ENCODE results near the gene FXYD6. TPM values are rescaled to one million over a fixed set of nuclear protein-coding genes. Genes with fewer than 3 reads are reported as not detected.
A peak's percentile ranks its signal among the peaks of the same experiment; 100 is the strongest.
"Not testable (repeated sequence)": the region's sequence is repeated elsewhere in the genome, so short reads cannot be mapped to it uniquely, and the experiment has no call there.

The FXYD6 gene
- total RNA-seq, 2 experiments from 2014 or later, result 0.24 TPM; not detected in 1

- H3K4me3 Mint-ChIP-seq; H3K36me3 Mint-ChIP-seq (ENCODE audit: low read depth); POLR2A ChIA-PET; H3K27ac Mint-ChIP-seq; DNase-seq; ATAC-seq; H3K9me3 Mint-ChIP-seq (ENCODE audit: insufficient read depth): not testable (repeated sequence)
- CTCF ChIA-PET, result interaction anchor here (0.8 to 1.7 kb wide), 2 partner anchors 21 to 57 kb away, joined by 3 to 9 read pairs; no protein-coding TSS in a partner anchor
- H3K27me3 Mint-ChIP-seq (ENCODE audit: low read depth), result peaks cover 26% of the 10 kb centered on the region
- peaks cover 22% of the 10 kb centered on the region for H3K4me1 Mint-ChIP-seq (ENCODE audit: low read depth)
Observed at GRCh38 chr11:117865546-117865945, 10.9 kb downstream of the FXYD6 start.

GRCh38 chr11:117863383-117863782 is 13.1 kb downstream of the FXYD6 start:
- no peaks in the 10 kb centered on the region for H3K9me3 Mint-ChIP-seq (ENCODE audit: insufficient read depth)
- no peak for DNase-seq
- no peaks in the 10 kb centered on the region for H3K36me3 Mint-ChIP-seq (ENCODE audit: low read depth)
- H3K4me3 Mint-ChIP-seq, result no peak overlapping the region
- no peak for ATAC-seq
- ChIA-PET CTCF (interaction anchor here (1.5 to 3.9 kb wide), 2 partner anchors 11 to 84 kb away, joined by 3 to 21 read pairs; no protein-coding TSS in a partner anchor), POLR2A (no interaction called here)
- no peak overlapping the region for H3K27ac Mint-ChIP-seq
- H3K27me3 Mint-ChIP-seq (ENCODE audit: low read depth), result peaks cover 26% of the 10 kb centered on the region
- H3K4me1 Mint-ChIP-seq (ENCODE audit: low read depth), result peaks cover 22% of the 10 kb centered on the region

GRCh38 chr11:117862753-117863152 is 13.7 kb downstream of the FXYD6 start:
- CTCF ChIA-PET, result interaction anchor here (1.5 to 3.9 kb wide), 2 partner anchors 10 to 84 kb away, joined by 3 to 21 read pairs; no protein-coding TSS in a partner anchor
- no peak overlapping the region for H3K4me3 Mint-ChIP-seq

GRCh38 chr11:117862019-117862725 is 14.3 kb downstream of the FXYD6 start:
- Mint-ChIP-seq H3K27me3 (ENCODE audit: low read depth) (peaks cover 19% of the 10 kb centered on the region), H3K9me3 (ENCODE audit: insufficient read depth) (no peaks in the 10 kb centered on the region), H3K27ac (peak overlapping the region; percentile 53), H3K4me1 (ENCODE audit: low read depth) (peaks cover 22% of the 10 kb centered on the region), H3K36me3 (ENCODE audit: low read depth) (no peaks in the 10 kb centered on the region), H3K4me3 (no peak overlapping the region)
- POLR2A ChIA-PET, result interaction anchor here (0.6 kb wide), 1 partner anchor 1048 kb away, joined by 3 read pairs; no protein-coding TSS in a partner anchor
- CTCF ChIA-PET, result interaction anchor here (1.5 to 3.9 kb wide), 3 partner anchors 10 to 85 kb away, joined by 3 to 21 read pairs (median 9); no protein-coding TSS in a partner anchor
- no peak for ATAC-seq
- no peak for DNase-seq

More at GRCh38 chr11:117862753-117863152, 13.7 kb downstream of the FXYD6 start:
- POLR2A ChIA-PET, result no interaction called here
- H3K36me3 Mint-ChIP-seq (ENCODE audit: low read depth), result no peaks in the 10 kb centered on the region
- ATAC-seq, result no peak
- peaks cover 24% of the 10 kb centered on the region for H3K27me3 Mint-ChIP-seq (ENCODE audit: low read depth)
- no peaks in the 10 kb centered on the region for H3K9me3 Mint-ChIP-seq (ENCODE audit: insufficient read depth)
- H3K4me1 Mint-ChIP-seq (ENCODE audit: low read depth), result peaks cover 22% of the 10 kb centered on the region
- DNase-seq, result no peak
- H3K27ac Mint-ChIP-seq, result peak overlapping the region; percentile 26

- Mint-ChIP-seq H3K4me1 (ENCODE audit: low read depth) (peaks cover 22% of the 10 kb centered on the region), H3K27ac (peak overlapping the region; percentile 53), H3K36me3 (ENCODE audit: low read depth) (no peaks in the 10 kb centered on the region), H3K9me3 (ENCODE audit: insufficient read depth) (no peaks in the 10 kb centered on the region), H3K4me3 (no peak overlapping the region), H3K27me3 (ENCODE audit: low read depth) (peaks cover 18% of the 10 kb centered on the region)
- POLR2A ChIA-PET, result interaction anchor here (0.6 kb wide), 1 partner anchor 1049 kb away, joined by 3 read pairs; no protein-coding TSS in a partner anchor
- peak; percentile 16 for DNase-seq
- ATAC-seq, result no peak
- CTCF ChIA-PET, result interaction anchor here (0.5 to 3.9 kb wide), 5 partner anchors 11 to 86 kb away, joined by 3 to 21 read pairs (median 4); no protein-coding TSS in a partner anchor
Observed at GRCh38 chr11:117861151-117862018, 15.1 kb downstream of the FXYD6 start.

- ATAC-seq (no peak), DNase-seq (no peak)
- Mint-ChIP-seq H3K27me3 (ENCODE audit: low read depth) (peaks cover 17% of the 10 kb centered on the region), H3K36me3 (ENCODE audit: low read depth) (no peaks in the 10 kb centered on the region), H3K27ac (no peak overlapping the region), H3K4me1 (ENCODE audit: low read depth) (peaks cover 22% of the 10 kb centered on the region), H3K9me3 (ENCODE audit: insufficient read depth) (no peaks in the 10 kb centered on the region), H3K4me3 (no peak overlapping the region)
- POLR2A ChIA-PET, result no interaction called here
- CTCF ChIA-PET, result interaction anchor here (1.4 to 3.9 kb wide), 3 partner anchors 17 to 193 kb away, joined by 4 to 21 read pairs (median 4); no protein-coding TSS in a partner anchor
Observed at GRCh38 chr11:117860139-117860538, 16.3 kb downstream of the FXYD6 start.

- POLR2A ChIA-PET, result no interaction called here
- peak; percentile 6 for DNase-seq
- H3K4me3 Mint-ChIP-seq, result no peak overlapping the region
- no peak overlapping the region for H3K27ac Mint-ChIP-seq
- CTCF ChIA-PET, result interaction anchor here (1.4 to 3.9 kb wide), 3 partner anchors 17 to 193 kb away, joined by 4 to 21 read pairs (median 4); no protein-coding TSS in a partner anchor
- peaks cover 17% of the 10 kb centered on the region for H3K27me3 Mint-ChIP-seq (ENCODE audit: low read depth)
- H3K4me1 Mint-ChIP-seq (ENCODE audit: low read depth), result peaks cover 22% of the 10 kb centered on the region
- no peaks in the 10 kb centered on the region for H3K36me3 Mint-ChIP-seq (ENCODE audit: low read depth)
- ATAC-seq, result no peak
- H3K9me3 Mint-ChIP-seq (ENCODE audit: insufficient read depth), result no peaks in the 10 kb centered on the region
Observed at GRCh38 chr11:117859488-117860112, 16.9 kb downstream of the FXYD6 start.

GRCh38 chr11:117859061-117859460 is 17.4 kb downstream of the FXYD6 start:
- Mint-ChIP-seq H3K4me3 (no peak overlapping the region), H3K27ac (no peak overlapping the region), H3K36me3 (ENCODE audit: low read depth) (no peaks in the 10 kb centered on the region), H3K9me3 (ENCODE audit: insufficient read depth) (no peaks in the 10 kb centered on the region), H3K27me3 (ENCODE audit: low read depth) (peaks cover 16% of the 10 kb centered on the region), H3K4me1 (ENCODE audit: low read depth) (peaks cover 22% of the 10 kb centered on the region)
- DNase-seq, result no peak
- ATAC-seq, result no peak
- ChIA-PET POLR2A (no interaction called here), CTCF (no interaction called here)

GRCh38 chr11:117857734-117858414 is 18.6 kb downstream of the FXYD6 start:
- Mint-ChIP-seq H3K9me3 (ENCODE audit: insufficient read depth) (peaks cover 2% of the 10 kb centered on the region), H3K36me3 (ENCODE audit: low read depth) (no peaks in the 10 kb centered on the region), H3K27ac (no peak overlapping the region), H3K4me1 (ENCODE audit: low read depth) (peaks cover 22% of the 10 kb centered on the region), H3K27me3 (ENCODE audit: low read depth) (peaks cover 14% of the 10 kb centered on the region), H3K4me3 (no peak overlapping the region)
- DNase-seq (no peak), ATAC-seq (no peak)
- CTCF ChIA-PET, result no interaction called here
- POLR2A ChIA-PET, result no interaction called here

- Mint-ChIP-seq H3K27ac (no peak overlapping the region), H3K9me3 (ENCODE audit: insufficient read depth) (peaks cover 8% of the 10 kb centered on the region), H3K36me3 (ENCODE audit: low read depth) (no peaks in the 10 kb centered on the region), H3K27me3 (ENCODE audit: low read depth) (peaks cover 21% of the 10 kb centered on the region), H3K4me1 (ENCODE audit: low read depth) (peaks cover 5% of the 10 kb centered on the region), H3K4me3 (no peak overlapping the region)
- POLR2A ChIA-PET, result interaction anchor here (0.7 kb wide), 1 partner anchor 249 kb away, joined by 3 read pairs; no protein-coding TSS in a partner anchor
- ATAC-seq (no peak), DNase-seq (no peak)
- CTCF ChIA-PET, result interaction anchor here (8.0 kb wide), 1 partner anchor 90 kb away, joined by 51 read pairs; no protein-coding TSS in a partner anchor
Observed at GRCh38 chr11:117855912-117856651, 20.4 kb downstream of the FXYD6 start.
